Type B pancreatic cell (in vitro differentiated cells): ENCODE measurements around the gene MPZL2. TPM values are rescaled to one million over a fixed set of nuclear protein-coding genes. Genes with fewer than 3 reads are reported as not detected.

Source experiments
- DNase-seq: peaks from one replicate; pipeline ENCODE4 v3.0.0; 2021; ENCODE audit warnings: mixed read lengths; ENCODE audit not compliant: unreplicated experiment; ENCODE audit errors: extremely low spot score
- H3K27ac Mint-ChIP-seq: 2 replicates; pipeline ENCODE4 v1.8.0; 2021; ENCODE audit warnings: mild to moderate bottlenecking, mixed read lengths
- H3K27me3 Mint-ChIP-seq: 2 replicates; pipeline ENCODE4 v1.8.0; 2021; ENCODE audit warnings: mixed read lengths
- H3K36me3 Mint-ChIP-seq: 2 replicates; pipeline ENCODE4 v1.8.0; 2021; ENCODE audit warnings: mixed read lengths
- H3K4me1 Mint-ChIP-seq: one replicate; pipeline ENCODE4 v1.8.0; 2021; ENCODE audit warnings: mixed read lengths; ENCODE audit not compliant: unreplicated experiment
- H3K4me3 Mint-ChIP-seq: 2 replicates; pipeline ENCODE4 v1.8.0; 2021; ENCODE audit warnings: mild to moderate bottlenecking, mixed read lengths
- H3K9me3 Mint-ChIP-seq: 2 replicates; pipeline ENCODE4 v1.8.0; 2021; ENCODE audit warnings: mixed read lengths
- CTCF ChIP-seq: fragments of 200-600 bp; sonication (generic); conservative IDR thresholded peaks from 2 replicates; pipeline ENCODE4 v1.5.0; 2021; ENCODE audit warnings: antibody characterized with exemption, mild to moderate bottlenecking
- total RNA-seq: library from RNA; stranded (reverse); gene quantifications from 2 replicates; pipeline ENCODE4 v1.2.1, GENCODE V29; 2021; ENCODE audit warnings: low replicate concordance

MPZL2 gene
- total RNA-seq, 1 donor from 2014 or later, result 32.7 TPM

GRCh38 chr11:118232659-118233058 is 31.4 kb downstream of the MPZL2 start:
- Mint-ChIP-seq H3K4me3 (no peak overlapping the region), H3K4me1 (no peaks in the 10 kb centered on the region), H3K9me3 (no peaks in the 10 kb centered on the region), H3K36me3 (no peaks in the 10 kb centered on the region), H3K27ac (no peak overlapping the region), H3K27me3 (peaks cover 3% of the 10 kb centered on the region)
- DNase-seq, result no peak
- TF ChIP-seq CTCF, result no peak

- no peak overlapping the region for H3K27ac Mint-ChIP-seq
- no peaks in the 10 kb centered on the region for H3K36me3 Mint-ChIP-seq
- H3K27me3 Mint-ChIP-seq, result peaks cover 3% of the 10 kb centered on the region
- DNase-seq, result no peak
- H3K4me3 Mint-ChIP-seq, result no peak overlapping the region
- H3K9me3 Mint-ChIP-seq, result no peaks in the 10 kb centered on the region
- TF ChIP-seq CTCF, result no peak
- no peaks in the 10 kb centered on the region for H3K4me1 Mint-ChIP-seq
These were observed 32.6 kb downstream of the MPZL2 start for GRCh38 chr11:118231461-118231860.

- H3K27me3 Mint-ChIP-seq, result peaks cover 3% of the 10 kb centered on the region
- H3K36me3 Mint-ChIP-seq, result no peaks in the 10 kb centered on the region
These were observed 34.0 kb downstream of the MPZL2 start for GRCh38 chr11:118230088-118230487.

GRCh38 chr11:118229274-118229847 is 34.7 kb downstream of the MPZL2 start:
- Mint-ChIP-seq H3K27me3 (peaks cover 4% of the 10 kb centered on the region), H3K4me3 (no peak overlapping the region), H3K4me1 (no peaks in the 10 kb centered on the region), H3K27ac (no peak overlapping the region), H3K9me3 (no peaks in the 10 kb centered on the region), H3K36me3 (no peaks in the 10 kb centered on the region)
- no peak for TF ChIP-seq CTCF
- DNase-seq, result no peak

More at GRCh38 chr11:118230088-118230487, 34.0 kb downstream of the MPZL2 start:
- Mint-ChIP-seq H3K4me3 (no peak overlapping the region), H3K27ac (no peak overlapping the region), H3K4me1 (no peaks in the 10 kb centered on the region), H3K9me3 (no peaks in the 10 kb centered on the region)
- no peak for DNase-seq
- TF ChIP-seq CTCF, result no peak

GRCh38 chr11:118227865-118228785 is 36.0 kb downstream of the MPZL2 start:
- Mint-ChIP-seq H3K27me3 (peaks cover 10% of the 10 kb centered on the region), H3K4me3 (no peak overlapping the region), H3K36me3 (no peaks in the 10 kb centered on the region), H3K4me1 (no peaks in the 10 kb centered on the region), H3K27ac (no peak overlapping the region), H3K9me3 (no peaks in the 10 kb centered on the region)
- no peak for DNase-seq
- no peak for TF ChIP-seq CTCF
